K562 (cell line): ENCODE data around the gene EHBP1. TPM values are rescaled to one million over a fixed set of nuclear protein-coding genes. Genes with fewer than 3 reads are reported as not detected.
A peak's percentile ranks its signal among the peaks of the same experiment; 100 is the strongest.

ENCODE experiments used
- ATAC-seq: fragments of 200-7000 bp; cut with Tn5 transposase; 3 replicates; pipeline ENCODE4 v1.9.1; 2020; ENCODE audit warnings: moderate library complexity
- BruUV-seq: library from RNA; stranded (reverse); fragments of 400-500 nt; replicated peaks from 2 replicates; lab custom pipeline; 2021; lab: Mats Ljungman, UMichigan
- CTCF ChIA-PET: fragments of 300-600 bp; formaldehyde crosslinking; extraction: SDS; loops from one replicate; lab custom pipeline; 2021; ENCODE audit warnings: low intra/inter-chr PET ratio; lab: Yijun Ruan, JAX
- POLR2A ChIA-PET: fragments of 300-600, 350-650 bp; sonication (Branson Sonifier 250); formaldehyde crosslinking; extraction: SDS; loops from one replicate; lab custom pipeline; 2021; ENCODE audit warnings: antibody characterized with exemption, inconsistent platforms; lab: Yijun Ruan, JAX
- DNase-seq, 4 experiments: peaks; one replicate each; pipeline versions ENCODE4 v3.0.0 to v3.0.0-alpha.2; 2011 to 2018; ENCODE audit warnings: low spot score in 3 of 4, mixed read lengths in 3 of 4; ENCODE audit errors: extremely low read depth in 1 of 4
- FAIRE-seq: peaks from 2 replicates; lab custom pipeline; 2011; peaks lifted over from hg19 to GRCh38; lab: Jason Lieb, UNC
- H2AFZ ChIP-seq: 2 replicates; pipeline ENCODE4 v1.6.0; 2011; ENCODE audit warnings: low read depth, low read length, control low read depth, inconsistent platforms
- H3K27ac ChIP-seq: fragments of 200-600 bp; 3 replicates; pipeline ENCODE4 v1.8.0; 2011; ENCODE audit warnings: low read depth, mild to moderate bottlenecking, control low read depth, inconsistent platforms, low read length, moderate library complexity, mixed read lengths; ENCODE audit errors: extremely low read depth
- H3K27me3 ChIP-seq, 2 experiments: fragments of 300-600 bp in 1 of 2; 2 replicates in 1 of 2; 3 replicates in 1 of 2; pipeline versions ENCODE4 v1.6.0 to v1.8.0; 2011; ENCODE audit warnings: inconsistent platforms in 2 of 2, low read length in 2 of 2, mild to moderate bottlenecking in 1 of 2, mixed read lengths in 1 of 2, moderate library complexity in 1 of 2; ENCODE audit not compliant: control insufficient read depth in 2 of 2, insufficient read depth in 2 of 2
- H3K36me3 ChIP-seq: fragments of 300-600 bp; 3 replicates; pipeline ENCODE4 v1.8.0; 2011; ENCODE audit warnings: mild to moderate bottlenecking, low read length, inconsistent platforms; ENCODE audit not compliant: control insufficient read depth, insufficient read depth
- H3K4me1 ChIP-seq, 2 experiments: fragments of 200-600 bp in 1 of 2; replicated peaks in 1 of 2; 2 replicates in 1 of 2; 3 replicates in 1 of 2; pipeline versions ENCODE4 v1.5.1 to v1.8.0; 2011; ENCODE audit warnings: inconsistent platforms in 2 of 2, low read length in 2 of 2, mild to moderate bottlenecking in 1 of 2, mixed read lengths in 1 of 2, moderate library complexity in 1 of 2; ENCODE audit not compliant: control insufficient read depth in 2 of 2, insufficient read depth in 2 of 2
- H3K4me2 ChIP-seq: 2 replicates; pipeline ENCODE4 v1.6.1; 2011; ENCODE audit warnings: low read length, control low read depth, inconsistent platforms, mixed read lengths; ENCODE audit not compliant: insufficient read depth
- H3K4me3 ChIP-seq: fragments of 200-600 bp; sonication (generic), shearing (Covaris generic); 2 replicates; pipeline ENCODE4 v1.5.1; 2016; ENCODE audit warnings: control low read depth, inconsistent platforms
- H3K79me2 ChIP-seq: fragments of 200-600 bp; 3 replicates; pipeline ENCODE4 v1.8.0; 2011; ENCODE audit warnings: low read length, inconsistent platforms; ENCODE audit not compliant: control insufficient read depth, insufficient read depth
- H3K9ac ChIP-seq, 2 experiments: 2 replicates each; pipeline versions ENCODE4 v1.6.0 to v1.6.1; 2011; ENCODE audit warnings: low read depth in 2 of 2, low read length in 2 of 2, control low read depth in 1 of 2, inconsistent platforms in 1 of 2, mild to moderate bottlenecking in 1 of 2, mixed read lengths in 1 of 2; ENCODE audit not compliant: insufficient read depth in 1 of 2
- H3K9me1 ChIP-seq: one replicate; pipeline ENCODE4 v1.6.0; 2011; ENCODE audit warnings: inconsistent platforms, mild to moderate bottlenecking, low read length, moderate library complexity; ENCODE audit not compliant: control insufficient read depth, insufficient read depth
- H3K9me3 ChIP-seq: replicated peaks from 2 replicates; pipeline ENCODE4 v1.5.1; 2011; ENCODE audit warnings: low read depth, low read length, inconsistent platforms; ENCODE audit not compliant: control insufficient read depth, insufficient read depth
- H4K20me1 ChIP-seq: replicated peaks from 2 replicates; pipeline ENCODE4 v1.6.1; 2011; ENCODE audit warnings: low read length, inconsistent platforms, mixed read lengths; ENCODE audit not compliant: control insufficient read depth, insufficient read depth
- ATF1 ChIP-seq, 2 experiments: fragments of 450-650 bp in 1 of 2; IDR thresholded peaks; 2 replicates each; pipeline ENCODE4 v1.6.1; 2016; ENCODE audit warnings: missing compliant biosample characterization in 1 of 2, missing genetic modification characterization in 1 of 2
- BRD4 ChIP-seq: fragments of 200-600 bp; sonication (generic); IDR thresholded peaks from 2 replicates; pipeline ENCODE4 v1.6.1; 2017; ENCODE audit warnings: inconsistent platforms
- ETV6 ChIP-seq, 3 experiments: fragments of 150-350 bp in 1 of 3; sonication (generic) in 1 of 3; formaldehyde crosslinking in 1 of 3; IDR thresholded peaks; 2 replicates each; pipeline versions ENCODE4 v1.6.1 to v1.8.0; 2014 to 2022; ENCODE audit warnings: borderline replicate concordance in 2 of 3, low read depth in 2 of 3, antibody characterized with exemption in 1 of 3, low read length in 1 of 3, mild to moderate bottlenecking in 1 of 3, missing genetic modification reagents in 1 of 3
- HLTF ChIP-seq: fragments of 450-650 bp; IDR thresholded peaks from 2 replicates; pipeline ENCODE4 v1.6.1; 2016
- KLF16 ChIP-seq: IDR thresholded peaks from 2 replicates; pipeline ENCODE4 v1.6.1; 2016; ENCODE audit warnings: antibody characterized with exemption
- ZKSCAN1 ChIP-seq: fragments of 150-350 bp; IDR thresholded peaks from 2 replicates; pipeline ENCODE4 v1.6.1; 2016; ENCODE audit warnings: low read depth, low read length
- ZNF217 ChIP-seq: sonication (generic); formaldehyde crosslinking; IDR thresholded peaks from 2 replicates; pipeline ENCODE4 v1.8.0; 2022; ENCODE audit warnings: mild to moderate bottlenecking, missing genetic modification reagents
- WGBS: fragments of 100-300 bp; shearing (Covaris generic); methylation state at CpG from one replicate; pipeline ENCODE4 v1.1.6; 2016; ENCODE audit warnings: low coverage, mixed read lengths; ENCODE audit not compliant: insufficient coverage; ENCODE audit errors: missing lambda C conversion rate; 5-methylcytosine and 5-hydroxymethylcytosine counted together
- in situ Hi-C: fragments of 300-500 bp; cut with MboI; formaldehyde crosslinking; loops from 4 replicates; pipeline ENCODE4 v1.15.0; 2018; ENCODE audit warnings: inconsistent platforms, mixed read lengths
- intact Hi-C: fragments of 100-400 bp; cut with micrococcal nuclease; formaldehyde crosslinking; loops from 2 replicates; pipeline ENCODE4 v1.14.2; 2022
- polyA plus RNA-seq, 8 experiments: library from polyadenylated mRNA; depleted of rRNA in 4 of 8; stranded (reverse) in 5 of 8; unstranded in 3 of 8; fragments of >200 nt; fragmentation: Nextera tagmentation in 2 of 8; fragmentation: Illumina TruSeq in 1 of 8; extraction: Ambion mirVana in 2 of 8; extraction: Trizol in 1 of 8; gene quantifications; 2 replicates each; pipeline versions ENCODE4 v1.2.1 to v1.2.3, GENCODE V29; 2011 to 2014; ENCODE audit warnings: inconsistent platforms in 1 of 8, missing spikeins in 1 of 8
- total RNA-seq, 7 experiments: library from RNA; depleted of rRNA in 6 of 7; stranded (reverse); fragments of >200 nt in 6 of 7; fragmentation: Illumina TruSeq in 2 of 7; extraction: Trizol in 2 of 7; gene quantifications; 2 replicates each; pipeline versions ENCODE4 v1.2.1 to v1.2.3, GENCODE V29; 2011 to 2021; ENCODE audit warnings: low replicate concordance in 1 of 7

EHBP1 gene
- total and polyA plus RNA-seq, 9 of the 15 experiments (the other 6 are each of a cell fraction or from before 2014, with no cell fraction given), result 8.9 to 26.6 (median 19.3) TPM

DNA sequence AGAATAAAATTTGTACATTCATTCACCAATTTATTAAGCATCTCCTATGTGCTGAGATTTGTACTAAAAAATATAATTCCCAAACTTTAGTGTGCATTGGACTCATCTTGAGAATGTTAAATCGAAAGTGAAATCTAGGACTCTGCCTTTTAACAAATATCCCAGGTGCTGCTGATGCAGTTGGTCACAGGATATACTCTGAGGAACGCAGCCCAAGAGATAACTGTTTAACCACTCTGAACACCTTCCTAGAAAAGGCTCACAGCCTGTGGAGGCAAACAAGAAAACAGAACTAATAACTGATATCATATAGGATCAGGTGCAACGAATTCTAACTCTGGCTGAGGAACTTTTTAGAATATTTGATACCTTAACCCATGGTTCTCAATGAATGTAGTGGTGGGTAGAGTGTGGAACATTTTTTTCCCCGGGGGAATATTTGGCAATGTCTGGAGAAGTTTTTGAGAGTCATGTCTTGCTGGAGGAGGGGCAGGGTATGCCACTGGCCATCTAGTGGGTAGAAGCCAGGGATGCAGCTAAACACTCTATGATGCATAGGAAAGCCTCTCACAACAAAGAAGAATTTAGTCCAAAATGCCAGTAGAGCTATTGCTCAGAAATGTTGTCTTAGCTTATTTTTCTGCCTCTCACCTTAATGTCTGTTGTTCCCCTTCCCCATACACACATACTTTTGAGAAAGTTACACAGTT, 96.5 kb downstream of the EHBP1 start:
- no peak overlapping the region for H3K4me3 ChIP-seq
- no peaks in the 10 kb centered on the region for H3K9me1 ChIP-seq
- no peak overlapping the region for H2AFZ ChIP-seq
- FAIRE-seq (no peak), DNase-seq (no peak), ATAC-seq (peak; percentile 72)
- in situ Hi-C loops (no loop called here), intact Hi-C loops (no loop called here)
- no peaks in the 10 kb centered on the region for H3K79me2 ChIP-seq
- TF ChIP-seq BRD4, result no peak
- no peak for TF ChIP-seq HLTF
- TF ChIP-seq KLF16, result no peak
- TF ChIP-seq ZKSCAN1, result no peak
- TF ChIP-seq ZNF217 (CRISPR knock-in tag), result no peak
- no peak for TF ChIP-seq ETV6 (IDR thresholded peaks at IDR 0.05; ENCODE audit: borderline replicate concordance in 1 of 2, low read depth in 2 of 2, low read length in 1 of 2)
- no peak for TF ChIP-seq ETV6 (CRISPR knock-in tag; IDR thresholded peaks at IDR 0.05; ENCODE audit: borderline replicate concordance)
- no peak for TF ChIP-seq ATF1 (CRISPR knock-in tag; IDR thresholded peaks at IDR 0.05)
- TF ChIP-seq ATF1 (tag; IDR thresholded peaks at IDR 0.05), result no peak
- H3K4me2 ChIP-seq, result no peak overlapping the region
- POLR2A ChIA-PET, result no interaction called here
- CTCF ChIA-PET, result no interaction called here
- 34% methylated on average over 4 of the region's 4 CpGs for WGBS
- H3K27me3 ChIP-seq, result no peaks in the 10 kb centered on the region
- H3K4me1 ChIP-seq, result no peaks in the 10 kb centered on the region
- no peaks in the 10 kb centered on the region for H3K9me3 ChIP-seq
- no peak overlapping the region for H3K9ac ChIP-seq
- no peaks in the 10 kb centered on the region for H3K36me3 ChIP-seq
- H3K27ac ChIP-seq, result no peak overlapping the region
- H4K20me1 ChIP-seq, result no peaks in the 10 kb centered on the region
- no TSS peak for BruUV-seq
